ENCODE data around the gene TMEM200C.

TMEM200C gene

DNA sequence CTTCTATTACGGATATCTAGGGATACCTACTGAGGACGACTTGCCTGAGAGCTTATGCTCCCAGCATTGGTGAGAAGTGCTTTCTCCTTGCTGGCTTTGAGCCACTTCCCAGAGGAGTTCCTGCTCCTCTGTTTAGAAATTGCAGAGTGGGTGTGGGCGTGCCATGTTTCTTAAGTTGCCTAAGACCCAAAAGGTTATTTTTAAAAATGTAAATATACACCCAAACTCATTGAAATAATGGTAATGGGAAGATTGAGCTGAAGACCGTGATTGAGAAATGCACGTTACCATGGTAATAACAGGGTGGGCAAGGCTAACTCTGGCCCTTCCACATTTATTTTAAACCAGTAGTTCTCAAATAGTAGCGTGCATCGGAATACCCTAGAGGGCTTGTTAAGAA is 17.2 kb upstream of the TMEM200C start:
- Histone ChIP-seq H3K4me2 (ENCODE audit: insufficient read depth, low read length, poor library complexity, severe bottlenecking) (no peak overlapping the region), H3K36me3 (replicated peaks in 1 of 2; ENCODE audit: control insufficient read depth in 2 of 2, insufficient read depth in 2 of 2, low read length in 2 of 2) (peaks cover 0 to 49% of the 10 kb centered on the region in 2 donors), H2AFZ (ENCODE audit: low read length) (no peak overlapping the region), H3K23ac (ENCODE audit: low read depth, low read length, poor library complexity) (no peak overlapping the region), H3K79me1 (ENCODE audit: low read depth, low read length) (no peaks in the 10 kb centered on the region), H2AK5ac (ENCODE audit: low read depth, low read length) (no peak overlapping the region), H2BK5ac (ENCODE audit: low read length) (no peak overlapping the region), H3K4me1 (ENCODE audit: control insufficient read depth in 2 of 2, insufficient read depth in 1 of 2, low read depth in 1 of 2, low read length in 2 of 2) (no peaks in the 10 kb centered on the region), H3K9me3 (replicated peaks in 1 of 2; ENCODE audit: control insufficient read depth in 2 of 2, insufficient read depth in 1 of 2, low read depth in 1 of 2, low read length in 2 of 2) (peaks cover 0 to 3% of the 10 kb centered on the region in 2 donors), H4K91ac (ENCODE audit: low read depth, low read length, poor library complexity) (no peak overlapping the region), H3K18ac (ENCODE audit: low read length) (no peak overlapping the region), H2BK12ac (ENCODE audit: low read length) (no peak overlapping the region), H3K4me3 (ENCODE audit: low read length in 2 of 2) (no peak overlapping the region), H2BK120ac (ENCODE audit: low read depth, low read length) (no peak overlapping the region), H3K27me3 (ENCODE audit: control insufficient read depth in 3 of 3, insufficient read depth in 3 of 3, low read depth in 1 of 3, low read length in 3 of 3) (no peaks in the 10 kb centered on the region), H4K8ac (ENCODE audit: low read depth, low read length) (no peak overlapping the region), H3K27ac (replicated peaks; ENCODE audit: low read length) (no peak overlapping the region), H3K4ac (ENCODE audit: low read length) (no peak overlapping the region), H3K9ac (ENCODE audit: low read depth, low read length, poor library complexity) (no peak overlapping the region), H2BK15ac (ENCODE audit: low read length) (no peak overlapping the region), H3K14ac (ENCODE audit: low read length) (no peak overlapping the region)
- whole genome bisulfite sequencing, 2 donors (ENCODE audit: extremely low coverage in 2 of 2, insufficient read length in 2 of 2, insufficient replicate concordance in 1 of 2), result no CpG with 5 or more reads among the region's 7 CpGs
- DNase-seq (ENCODE audit: low spot score), result no peak

DNA sequence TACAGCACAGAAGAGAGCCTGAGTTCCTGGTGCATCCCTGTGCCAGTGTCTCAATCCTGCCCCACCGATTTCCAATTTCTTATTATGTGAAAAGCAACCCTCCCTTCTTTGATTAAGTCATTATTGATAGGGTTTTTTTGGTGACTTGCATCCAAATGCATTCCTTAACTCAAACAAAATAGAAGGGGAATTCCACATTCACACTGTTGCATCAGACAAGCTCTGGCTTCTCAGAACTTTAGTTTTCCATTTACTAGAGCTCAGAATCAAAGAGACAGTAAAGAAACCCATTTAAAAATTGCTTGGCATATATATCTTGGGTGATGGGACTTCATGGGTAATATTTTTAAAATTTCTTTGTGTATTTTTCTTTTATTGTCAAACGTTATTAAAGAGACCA is 13.8 kb upstream of the TMEM200C start:
- no peaks in the 10 kb centered on the region for H3K27me3 ChIP-seq (ENCODE audit: control insufficient read depth in 3 of 3, insufficient read depth in 3 of 3, low read depth in 1 of 3, low read length in 3 of 3)
- H2BK5ac ChIP-seq (ENCODE audit: low read length), result no peak overlapping the region
- no peak for DNase-seq (ENCODE audit: low spot score)
- H3K4me1 ChIP-seq (ENCODE audit: control insufficient read depth in 2 of 2, insufficient read depth in 1 of 2, low read depth in 1 of 2, low read length in 2 of 2), result no peaks in the 10 kb centered on the region
- H3K14ac ChIP-seq (ENCODE audit: low read length), result no peak overlapping the region
- peaks cover 0 to 3% of the 10 kb centered on the region in 2 donors for H3K9me3 ChIP-seq (replicated peaks in 1 of 2; ENCODE audit: control insufficient read depth in 2 of 2, insufficient read depth in 1 of 2, low read depth in 1 of 2, low read length in 2 of 2)
- H3K27ac ChIP-seq (replicated peaks; ENCODE audit: low read length), result no peak overlapping the region
- H3K4me2 ChIP-seq (ENCODE audit: insufficient read depth, low read length, poor library complexity, severe bottlenecking), result no peak overlapping the region
- no peak overlapping the region for H3K9ac ChIP-seq (ENCODE audit: low read depth, low read length, poor library complexity)
- H2BK12ac ChIP-seq (ENCODE audit: low read length), result no peak overlapping the region
- H3K4ac ChIP-seq (ENCODE audit: low read length), result no peak overlapping the region
- H2AK5ac ChIP-seq (ENCODE audit: low read depth, low read length), result no peak overlapping the region
- no peak overlapping the region for H3K23ac ChIP-seq (ENCODE audit: low read depth, low read length, poor library complexity)
- H2BK15ac ChIP-seq (ENCODE audit: low read length), result no peak overlapping the region
- WGBS, 2 donors (ENCODE audit: extremely low coverage in 2 of 2, insufficient read length in 2 of 2, insufficient replicate concordance in 1 of 2), result no CpG with 5 or more reads among the region's 2 CpGs
- no peak overlapping the region for H4K91ac ChIP-seq (ENCODE audit: low read depth, low read length, poor library complexity)
- H2AFZ ChIP-seq (ENCODE audit: low read length), result no peak overlapping the region
- H3K18ac ChIP-seq (ENCODE audit: low read length), result no peak overlapping the region
- H3K36me3 ChIP-seq (replicated peaks in 1 of 2; ENCODE audit: control insufficient read depth in 2 of 2, insufficient read depth in 2 of 2, low read length in 2 of 2), result peaks cover 0 to 34% of the 10 kb centered on the region in 2 donors
- H4K8ac ChIP-seq (ENCODE audit: low read depth, low read length), result no peak overlapping the region
- no peak overlapping the region for H3K4me3 ChIP-seq (ENCODE audit: low read length in 2 of 2)
- H3K79me1 ChIP-seq (ENCODE audit: low read depth, low read length), result no peaks in the 10 kb centered on the region
- no peak overlapping the region for H2BK120ac ChIP-seq (ENCODE audit: low read depth, low read length)

DNA sequence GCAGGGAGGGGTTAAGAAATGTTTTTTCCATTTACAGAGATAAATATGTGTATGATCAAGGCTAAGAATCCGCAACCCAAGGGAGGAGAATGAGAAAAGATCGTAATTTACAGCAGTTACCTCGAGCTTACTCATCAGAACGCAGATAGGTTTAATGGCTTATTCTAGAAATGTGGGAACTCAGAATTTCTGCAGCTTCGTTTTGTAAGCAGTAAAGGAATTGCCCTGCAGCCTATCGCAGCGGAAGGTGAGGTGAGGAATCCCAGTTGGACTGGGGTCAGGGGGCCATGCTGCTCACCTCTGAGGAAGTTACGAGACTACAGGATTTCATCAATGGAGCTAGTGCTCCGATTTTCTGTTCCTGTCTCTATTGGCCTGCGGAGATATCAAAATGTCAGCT is 8.1 kb upstream of the TMEM200C start:
- Histone ChIP-seq H2AK5ac (ENCODE audit: low read depth, low read length) (no peak overlapping the region), H3K23ac (ENCODE audit: low read depth, low read length, poor library complexity) (no peak overlapping the region), H3K18ac (ENCODE audit: low read length) (no peak overlapping the region), H2BK5ac (ENCODE audit: low read length) (no peak overlapping the region), H2BK120ac (ENCODE audit: low read depth, low read length) (no peak overlapping the region), H2BK12ac (ENCODE audit: low read length) (no peak overlapping the region), H3K79me1 (ENCODE audit: low read depth, low read length) (no peaks in the 10 kb centered on the region), H4K8ac (ENCODE audit: low read depth, low read length) (no peak overlapping the region), H2BK15ac (ENCODE audit: low read length) (no peak overlapping the region), H3K27me3 (ENCODE audit: control insufficient read depth in 3 of 3, insufficient read depth in 3 of 3, low read depth in 1 of 3, low read length in 3 of 3) (no peaks in the 10 kb centered on the region), H3K4me1 (ENCODE audit: control insufficient read depth in 2 of 2, insufficient read depth in 1 of 2, low read depth in 1 of 2, low read length in 2 of 2) (no peaks in the 10 kb centered on the region), H3K27ac (replicated peaks; ENCODE audit: low read length) (no peak overlapping the region), H4K91ac (ENCODE audit: low read depth, low read length, poor library complexity) (no peak overlapping the region), H2AFZ (ENCODE audit: low read length) (no peak overlapping the region), H3K9ac (ENCODE audit: low read depth, low read length, poor library complexity) (no peak overlapping the region), H3K9me3 (replicated peaks in 1 of 2; ENCODE audit: control insufficient read depth in 2 of 2, insufficient read depth in 1 of 2, low read depth in 1 of 2, low read length in 2 of 2) (peaks cover 0 to 6% of the 10 kb centered on the region in 2 donors), H3K14ac (ENCODE audit: low read length) (no peak overlapping the region), H3K4me2 (ENCODE audit: insufficient read depth, low read length, poor library complexity, severe bottlenecking) (no peak overlapping the region), H3K4me3 (ENCODE audit: low read length in 2 of 2) (no peak overlapping the region), H3K36me3 (replicated peaks in 1 of 2; ENCODE audit: control insufficient read depth in 2 of 2, insufficient read depth in 2 of 2, low read length in 2 of 2) (peaks cover 0 to 23% of the 10 kb centered on the region in 2 donors), H3K4ac (ENCODE audit: low read length) (no peak overlapping the region)
- no CpG with 5 or more reads among the region's 10 CpGs for WGBS, 2 donors (ENCODE audit: extremely low coverage in 2 of 2, insufficient read length in 2 of 2, insufficient replicate concordance in 1 of 2)
- DNase-seq (ENCODE audit: low spot score), result no peak

DNA sequence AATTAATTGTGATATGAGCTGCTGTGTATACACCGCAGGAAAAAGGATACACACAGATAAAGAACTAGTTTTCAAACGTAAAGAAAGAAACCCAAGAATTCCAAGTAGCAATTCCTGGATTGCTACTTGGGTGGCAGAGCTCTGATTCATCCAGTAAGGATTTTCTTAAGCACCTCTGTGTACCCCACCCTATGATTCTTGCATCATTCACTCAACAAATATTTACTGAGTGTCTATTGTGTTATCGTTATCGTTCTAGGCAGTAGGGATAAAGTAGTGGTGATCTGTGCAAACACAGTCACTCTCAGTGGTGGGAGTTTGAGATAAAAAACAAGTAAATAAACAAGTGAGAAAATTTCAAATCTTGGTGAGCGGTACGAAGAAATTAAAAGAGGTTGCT is 4.9 kb upstream of the TMEM200C start:
- H3K4me3 ChIP-seq (ENCODE audit: low read length in 2 of 2), result no peak overlapping the region
- H2BK15ac ChIP-seq (ENCODE audit: low read length), result no peak overlapping the region
- H3K27ac ChIP-seq (replicated peaks; ENCODE audit: low read length), result no peak overlapping the region
- H2AFZ ChIP-seq (ENCODE audit: low read length), result no peak overlapping the region
- DNase-seq (ENCODE audit: low spot score), result no peak
- H2AK5ac ChIP-seq (ENCODE audit: low read depth, low read length), result no peak overlapping the region
- no peak overlapping the region for H4K8ac ChIP-seq (ENCODE audit: low read depth, low read length)
- no CpG with 5 or more reads among the region's 6 CpGs for WGBS, 2 donors (ENCODE audit: extremely low coverage in 2 of 2, insufficient read length in 2 of 2, insufficient replicate concordance in 1 of 2)
- no peak overlapping the region for H3K14ac ChIP-seq (ENCODE audit: low read length)
- no peak overlapping the region for H2BK120ac ChIP-seq (ENCODE audit: low read depth, low read length)
- no peak overlapping the region for H3K23ac ChIP-seq (ENCODE audit: low read depth, low read length, poor library complexity)
- H3K9ac ChIP-seq (ENCODE audit: low read depth, low read length, poor library complexity), result no peak overlapping the region
- peaks cover 0 to 7% of the 10 kb centered on the region in 2 donors for H3K9me3 ChIP-seq (replicated peaks in 1 of 2; ENCODE audit: control insufficient read depth in 2 of 2, insufficient read depth in 1 of 2, low read depth in 1 of 2, low read length in 2 of 2)
- H4K91ac ChIP-seq (ENCODE audit: low read depth, low read length, poor library complexity), result no peak overlapping the region
- H3K79me1 ChIP-seq (ENCODE audit: low read depth, low read length), result no peaks in the 10 kb centered on the region
- no peak overlapping the region for H3K18ac ChIP-seq (ENCODE audit: low read length)
- H3K4me1 ChIP-seq (ENCODE audit: control insufficient read depth in 2 of 2, insufficient read depth in 1 of 2, low read depth in 1 of 2, low read length in 2 of 2), result peaks cover 2 to 4% of the 10 kb centered on the region in 2 donors
- peaks cover 0 to 33% of the 10 kb centered on the region in 2 donors for H3K36me3 ChIP-seq (replicated peaks in 1 of 2; ENCODE audit: control insufficient read depth in 2 of 2, insufficient read depth in 2 of 2, low read length in 2 of 2)
- no peak overlapping the region for H2BK12ac ChIP-seq (ENCODE audit: low read length)
- H3K27me3 ChIP-seq (ENCODE audit: control insufficient read depth in 3 of 3, insufficient read depth in 3 of 3, low read depth in 1 of 3, low read length in 3 of 3), result no peaks in the 10 kb centered on the region
- no peak overlapping the region for H3K4ac ChIP-seq (ENCODE audit: low read length)
- no peak overlapping the region for H3K4me2 ChIP-seq (ENCODE audit: insufficient read depth, low read length, poor library complexity, severe bottlenecking)
- H2BK5ac ChIP-seq (ENCODE audit: low read length), result no peak overlapping the region
